IMR-90 (cell line): ENCODE data around the gene PM20D2. TPM values are rescaled to one million over a fixed set of nuclear protein-coding genes. Genes with fewer than 3 reads are reported as not detected.

Experiments used
- ATAC-seq: fragments of 200-7000 bp; cut with Tn5 transposase; 2 replicates; pipeline ENCODE4 v1.9.1; 2020; ENCODE audit warnings: low read depth, mild to moderate bottlenecking, moderate library complexity
- BruUV-seq: library from RNA; stranded (reverse); fragments of 400-500 nt; replicated peaks from 2 replicates; lab custom pipeline; 2021; lab: Mats Ljungman, UMichigan
- CTCF ChIA-PET: fragments of 300-600 bp; formaldehyde crosslinking; extraction: SDS; loops from one replicate; lab custom pipeline; 2021; ENCODE audit warnings: antibody characterized with exemption; lab: Yijun Ruan, JAX
- POLR2A ChIA-PET: fragments of 300-600 bp; sonication (Branson Sonifier 250); formaldehyde crosslinking; loops from one replicate; lab custom pipeline; 2022; ENCODE audit warnings: antibody characterized with exemption; ENCODE audit not compliant: unreplicated experiment; lab: Charles Lee
- DNase-seq: peaks from one replicate; pipeline ENCODE4 v3.0.0; 2013
- H2AFZ ChIP-seq: replicated peaks from 2 replicates; pipeline ENCODE3; 2013; ENCODE audit warnings: low read length, mild to moderate bottlenecking; ENCODE audit not compliant: poor library complexity
- H2AK5ac ChIP-seq: 2 replicates; pipeline ENCODE4 v1.6.1; 2013; ENCODE audit warnings: low read depth, low read length, inconsistent platforms
- H2AK9ac ChIP-seq: replicated peaks from 2 replicates; pipeline ENCODE3; 2013; ENCODE audit warnings: mild to moderate bottlenecking, low read depth, low read length, moderate library complexity; ENCODE audit not compliant: poor library complexity
- H2BK120ac ChIP-seq: 2 replicates; pipeline ENCODE4 v1.6.1; 2013; ENCODE audit warnings: low read depth, low read length, inconsistent platforms
- H2BK15ac ChIP-seq: 3 replicates; pipeline ENCODE4 v1.6.1; 2013; ENCODE audit warnings: low read depth, low read length, inconsistent platforms
- H2BK20ac ChIP-seq: 2 replicates; pipeline ENCODE4 v1.6.1; 2013; ENCODE audit warnings: low read depth, mild to moderate bottlenecking, inconsistent platforms, low read length, moderate library complexity
- H2BK5ac ChIP-seq: 2 replicates; pipeline ENCODE4 v1.6.1; 2013; ENCODE audit warnings: mild to moderate bottlenecking, low read depth, low read length, inconsistent platforms; ENCODE audit not compliant: poor library complexity, severe bottlenecking
- H3K14ac ChIP-seq: replicated peaks from 2 replicates; pipeline ENCODE4 v1.6.1; 2013; ENCODE audit warnings: low read depth, low read length, inconsistent platforms
- H3K18ac ChIP-seq: 2 replicates; pipeline ENCODE4 v1.6.1; 2013; ENCODE audit warnings: low read depth, low read length, control low read depth
- H3K23ac ChIP-seq: 2 replicates; pipeline ENCODE4 v1.6.1; 2013; ENCODE audit warnings: low read depth, low read length, inconsistent platforms
- H3K27ac ChIP-seq: 2 replicates; pipeline ENCODE4 v1.5.1; 2013; ENCODE audit warnings: mild to moderate bottlenecking, control low read depth, low read length; ENCODE audit not compliant: insufficient read depth
- H3K27me3 ChIP-seq: 2 replicates; pipeline ENCODE4 v1.6.1; 2013; ENCODE audit warnings: low read length; ENCODE audit not compliant: control insufficient read depth, insufficient read depth
- H3K36me3 ChIP-seq: 2 replicates; pipeline ENCODE4 v1.6.1; 2013; ENCODE audit warnings: low read length, mixed read lengths; ENCODE audit not compliant: control insufficient read depth, insufficient read depth
- H3K4ac ChIP-seq: 2 replicates; pipeline ENCODE4 v1.6.1; 2013; ENCODE audit warnings: low read depth, low read length, inconsistent platforms
- H3K4me1 ChIP-seq: 2 replicates; pipeline ENCODE4 v1.6.1; 2013; ENCODE audit warnings: low read length, mixed read lengths; ENCODE audit not compliant: control insufficient read depth, insufficient read depth
- H3K4me2 ChIP-seq: 2 replicates; pipeline ENCODE4 v1.6.1; 2013; ENCODE audit warnings: low read depth, mild to moderate bottlenecking, control low read depth, low read length, moderate library complexity
- H3K4me3 ChIP-seq: 2 replicates; pipeline ENCODE4 v1.5.1; 2013; ENCODE audit warnings: low read depth, mild to moderate bottlenecking, control low read depth, low read length, moderate library complexity; ENCODE audit not compliant: insufficient read depth
- H3K56ac ChIP-seq: 2 replicates; pipeline ENCODE4 v1.6.1; 2013; ENCODE audit warnings: low read length, inconsistent platforms; ENCODE audit not compliant: insufficient read depth; ENCODE audit errors: extremely low read depth
- H3K79me1 ChIP-seq, 2 experiments: 2 replicates each; pipeline ENCODE4 v1.6.1; 2013; ENCODE audit warnings: low read length in 2 of 2, inconsistent platforms in 1 of 2, low read depth in 1 of 2
- H3K9ac ChIP-seq: 2 replicates; pipeline ENCODE4 v1.6.1; 2013; ENCODE audit warnings: low read depth, low read length, control low read depth
- H3K9me1 ChIP-seq: 2 replicates; pipeline ENCODE4 v1.6.1; 2013; ENCODE audit warnings: low read length, inconsistent platforms; ENCODE audit not compliant: insufficient read depth
- H3K9me3 ChIP-seq: 2 replicates; pipeline ENCODE4 v1.6.1; 2013; ENCODE audit warnings: low read length; ENCODE audit not compliant: control insufficient read depth, insufficient read depth
- H4K20me1 ChIP-seq: 2 replicates; pipeline ENCODE4 v1.6.1; 2013; ENCODE audit warnings: low read length, inconsistent platforms; ENCODE audit not compliant: insufficient read depth
- H4K5ac ChIP-seq: 2 replicates; pipeline ENCODE4 v1.6.1; 2013; ENCODE audit warnings: mild to moderate bottlenecking, low read depth, low read length, control low read depth
- H4K8ac ChIP-seq, 2 experiments: 2 replicates each; pipeline ENCODE4 v1.6.1; 2013; ENCODE audit warnings: low read depth in 2 of 2, low read length in 2 of 2, control low read depth in 1 of 2, inconsistent platforms in 1 of 2
- H4K91ac ChIP-seq: 2 replicates; pipeline ENCODE4 v1.6.1; 2013; ENCODE audit warnings: low read depth, low read length, inconsistent platforms; ENCODE audit not compliant: insufficient read depth
- BHLHE40 ChIP-seq: fragments of 150-350 bp; IDR thresholded peaks from 2 replicates; pipeline ENCODE4 v1.6.1; 2016; ENCODE audit warnings: mild to moderate bottlenecking, low read depth, low read length
- CHD1 ChIP-seq: IDR thresholded peaks from 2 replicates; pipeline ENCODE4 v1.6.1; 2012; ENCODE audit warnings: low read depth, low read length, improper control_type of control experiment
- ELK1 ChIP-seq: fragments of 150-350 bp; IDR thresholded peaks from 2 replicates; pipeline ENCODE4 v1.6.1; 2016; ENCODE audit warnings: low read depth, mild to moderate bottlenecking, low read length, moderate library complexity, borderline replicate concordance
- FOS ChIP-seq: fragments of 150-350 bp; IDR thresholded peaks from 2 replicates; pipeline ENCODE4 v1.6.1; 2016; ENCODE audit warnings: low read depth, low read length
- MAFK ChIP-seq: IDR thresholded peaks from 2 replicates; pipeline ENCODE4 v1.6.1; 2012; ENCODE audit warnings: low read depth, low read length, improper control_type of control experiment
- MAZ ChIP-seq: IDR thresholded peaks from 2 replicates; pipeline ENCODE4 v1.6.1; 2012; ENCODE audit warnings: low read depth, mild to moderate bottlenecking, low read length, improper control_type of control experiment, moderate library complexity, borderline replicate concordance
- MXI1 ChIP-seq: IDR thresholded peaks from 2 replicates; pipeline ENCODE4 v1.6.1; 2012; ENCODE audit warnings: low read depth, mild to moderate bottlenecking, low read length, moderate library complexity, borderline replicate concordance
- NFE2L2 ChIP-seq: fragments of 150-350 bp; IDR thresholded peaks from 2 replicates; pipeline ENCODE4 v1.6.1; 2016; ENCODE audit warnings: low read depth, mild to moderate bottlenecking, low read length
- POLR2A ChIP-seq: IDR thresholded peaks from 2 replicates; pipeline ENCODE4 v1.6.1; 2012; ENCODE audit warnings: mild to moderate bottlenecking, low read depth, low read length
- RCOR1 ChIP-seq: IDR thresholded peaks from 2 replicates; pipeline ENCODE4 v1.6.1; 2012; ENCODE audit warnings: mild to moderate bottlenecking, low read length, improper control_type of control experiment; ENCODE audit not compliant: insufficient replicate concordance
- RFX5 ChIP-seq: IDR thresholded peaks from 2 replicates; pipeline ENCODE4 v1.8.0; 2012; ENCODE audit warnings: low read depth, mild to moderate bottlenecking, low read length, moderate library complexity
- SMC3 ChIP-seq: fragments of 150-350 bp; IDR thresholded peaks from 2 replicates; pipeline ENCODE4 v1.6.1; 2016; ENCODE audit warnings: low read depth, mild to moderate bottlenecking, antibody characterized with exemption, low read length, moderate library complexity
- WGBS, 2 experiments: methylation state at CpG; one replicate each; pipeline versions ENCODE4 v1.1.5 to v1.1.7; 2013; ENCODE audit warnings: missing lambda C conversion rate in 2 of 2; ENCODE audit not compliant: insufficient read length in 1 of 2; ENCODE audit errors: extremely low coverage in 2 of 2; 5-methylcytosine and 5-hydroxymethylcytosine counted together
- dilution Hi-C: fragments of 300-500 bp; cut with HindIII; formaldehyde crosslinking; loops from one replicate; pipeline ENCODE4 v1.14.3; 2018; ENCODE audit warnings: low sequenced_read_pairs; ENCODE audit not compliant: unreplicated experiment
- in situ Hi-C: fragments of 300-500 bp; cut with MboI; formaldehyde crosslinking; loops from 3 replicates; pipeline ENCODE4 v1.14.3; 2019; ENCODE audit warnings: low sequenced_read_pairs, inconsistent platforms, mixed read lengths
- intact Hi-C: fragments of 100-400 bp; cut with micrococcal nuclease; formaldehyde crosslinking; loops from 2 replicates; pipeline ENCODE4 v1.10.0; 2022
- polyA plus RNA-seq, 3 experiments: library from polyadenylated mRNA; depleted of rRNA; stranded (reverse); fragments of >200 nt; gene quantifications; 2 replicates each; pipeline ENCODE4 v1.2.3, GENCODE V29; 2012; ENCODE audit warnings: low replicate concordance in 1 of 3
- total RNA-seq: library from RNA; depleted of rRNA; stranded (reverse); fragments of >200 nt; gene quantifications from 2 replicates; pipeline ENCODE4 v1.2.3, GENCODE V29; 2012
- TF ChIP-seq, protein P1 (sequence below): fragments of 150-350 bp; IDR thresholded peaks from 2 replicates; pipeline ENCODE4 v1.6.1; 2017; ENCODE audit warnings: mild to moderate bottlenecking, antibody characterized with exemption, low read length, low read depth

The PM20D2 gene
- total and polyA plus RNA-seq, 2 of the 4 experiments (the other 2 are of a cell fraction): 6.0 to 6.5 TPM

- in situ Hi-C loops (loop anchor here (25.0 kb wide), 1 partner anchor 230 kb away; the partner anchor contains the start of gene UBE2J1), intact Hi-C loops (no loop called here), dilution Hi-C loops (no loop called here)
- Histone ChIP-seq H3K9ac (no peak overlapping the region), H2AK5ac (no peak overlapping the region), H3K18ac (no peak overlapping the region), H3K4me1 (no peaks in the 10 kb centered on the region), H3K9me3 (no peaks in the 10 kb centered on the region), H2AK9ac (no peak overlapping the region), H4K20me1 (no peaks in the 10 kb centered on the region), H2BK15ac (no peak overlapping the region), H3K56ac (no peak overlapping the region), H3K4ac (no peak overlapping the region), H3K14ac (no peak overlapping the region), H4K5ac (no peak overlapping the region), H3K36me3 (no peaks in the 10 kb centered on the region), H3K79me1 (no peaks in the 10 kb centered on the region), H3K23ac (no peak overlapping the region), H2BK20ac (no peak overlapping the region), H4K8ac (no peak overlapping the region), H3K4me2 (no peak overlapping the region), H4K91ac (no peak overlapping the region), H2BK120ac (no peak overlapping the region), H3K9me1 (no peaks in the 10 kb centered on the region), H2AFZ (no peak overlapping the region), H3K27me3 (no peaks in the 10 kb centered on the region), H2BK5ac (no peak overlapping the region), H3K4me3 (no peak overlapping the region), H3K27ac (no peak overlapping the region)
- TF ChIP-seq RCOR1: no peak
- no peak for TF ChIP-seq RFX5
- TF ChIP-seq MAZ: no peak
- no peak for TF ChIP-seq NFE2L2
- TF ChIP-seq SMC3: no peak
- no peak for TF ChIP-seq BHLHE40
- TF ChIP-seq, protein P1, sequence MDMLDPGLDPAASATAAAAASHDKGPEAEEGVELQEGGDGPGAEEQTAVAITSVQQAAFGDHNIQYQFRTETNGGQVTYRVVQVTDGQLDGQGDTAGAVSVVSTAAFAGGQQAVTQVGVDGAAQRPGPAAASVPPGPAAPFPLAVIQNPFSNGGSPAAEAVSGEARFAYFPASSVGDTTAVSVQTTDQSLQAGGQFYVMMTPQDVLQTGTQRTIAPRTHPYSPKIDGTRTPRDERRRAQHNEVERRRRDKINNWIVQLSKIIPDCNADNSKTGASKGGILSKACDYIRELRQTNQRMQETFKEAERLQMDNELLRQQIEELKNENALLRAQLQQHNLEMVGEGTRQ: no peak
- TF ChIP-seq ELK1: no peak
- no peak for TF ChIP-seq FOS
- TF ChIP-seq MXI1: no peak
- no peak for TF ChIP-seq CHD1
- no peak for TF ChIP-seq MAFK
- no peak for TF ChIP-seq POLR2A
- no TSS peak for BruUV-seq
- POLR2A ChIA-PET: no interaction called here
- no CpG with 5 or more reads among the region's 2 CpGs for WGBS, 2 experiments
- no peak for ATAC-seq
- DNase-seq: no peak
- CTCF ChIA-PET: no interaction called here
These were observed 13.8 kb upstream of the PM20D2 start for GRCh38 chr6:89132057-89132456.
